Measurements from ENCODE around the gene NLGN2.

Gene NLGN2

DNA sequence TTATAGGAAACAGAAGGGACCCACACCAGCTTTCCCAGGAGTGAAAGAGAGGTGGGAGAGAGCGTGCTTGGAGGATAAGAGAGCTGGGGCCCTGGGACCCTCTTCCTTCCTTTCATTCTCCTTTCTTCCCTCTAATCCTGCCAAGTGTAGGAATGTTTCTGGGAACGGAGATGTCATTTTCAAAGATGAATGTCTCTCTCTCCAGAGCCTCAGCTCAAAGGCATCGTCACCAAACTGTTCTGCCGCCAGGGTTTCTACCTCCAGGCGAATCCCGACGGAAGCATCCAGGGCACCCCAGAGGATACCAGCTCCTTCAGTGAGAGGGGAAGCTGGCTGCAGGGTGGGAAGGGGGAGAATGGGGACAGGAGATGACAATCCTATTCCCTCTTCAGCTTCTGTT, 33.6 kb downstream of the NLGN2 start:
- TF ChIP-seq, protein P1, sequence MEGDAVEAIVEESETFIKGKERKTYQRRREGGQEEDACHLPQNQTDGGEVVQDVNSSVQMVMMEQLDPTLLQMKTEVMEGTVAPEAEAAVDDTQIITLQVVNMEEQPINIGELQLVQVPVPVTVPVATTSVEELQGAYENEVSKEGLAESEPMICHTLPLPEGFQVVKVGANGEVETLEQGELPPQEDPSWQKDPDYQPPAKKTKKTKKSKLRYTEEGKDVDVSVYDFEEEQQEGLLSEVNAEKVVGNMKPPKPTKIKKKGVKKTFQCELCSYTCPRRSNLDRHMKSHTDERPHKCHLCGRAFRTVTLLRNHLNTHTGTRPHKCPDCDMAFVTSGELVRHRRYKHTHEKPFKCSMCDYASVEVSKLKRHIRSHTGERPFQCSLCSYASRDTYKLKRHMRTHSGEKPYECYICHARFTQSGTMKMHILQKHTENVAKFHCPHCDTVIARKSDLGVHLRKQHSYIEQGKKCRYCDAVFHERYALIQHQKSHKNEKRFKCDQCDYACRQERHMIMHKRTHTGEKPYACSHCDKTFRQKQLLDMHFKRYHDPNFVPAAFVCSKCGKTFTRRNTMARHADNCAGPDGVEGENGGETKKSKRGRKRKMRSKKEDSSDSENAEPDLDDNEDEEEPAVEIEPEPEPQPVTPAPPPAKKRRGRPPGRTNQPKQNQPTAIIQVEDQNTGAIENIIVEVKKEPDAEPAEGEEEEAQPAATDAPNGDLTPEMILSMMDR (conservative IDR thresholded peaks at IDR 0.05; ENCODE audit: low read depth) = no peak
- H3K27ac ChIP-seq = peak overlapping the region; percentile 84
- ChIA-PET POLR2A (ENCODE audit: low non-redundant PET) (interaction anchor here (0.7 to 1.1 kb wide), 4 partner anchors 10 to 119 kb away, joined by 3 to 10 read pairs (median 4); no protein-coding TSS in a partner anchor), CTCF (interaction anchor here (1.1 to 1.5 kb wide), 2 partner anchors 86 to 119 kb away, joined by 3 to 4 read pairs; no protein-coding TSS in a partner anchor)
- DNase-seq (ENCODE audit: low spot score) = no peak

DNA sequence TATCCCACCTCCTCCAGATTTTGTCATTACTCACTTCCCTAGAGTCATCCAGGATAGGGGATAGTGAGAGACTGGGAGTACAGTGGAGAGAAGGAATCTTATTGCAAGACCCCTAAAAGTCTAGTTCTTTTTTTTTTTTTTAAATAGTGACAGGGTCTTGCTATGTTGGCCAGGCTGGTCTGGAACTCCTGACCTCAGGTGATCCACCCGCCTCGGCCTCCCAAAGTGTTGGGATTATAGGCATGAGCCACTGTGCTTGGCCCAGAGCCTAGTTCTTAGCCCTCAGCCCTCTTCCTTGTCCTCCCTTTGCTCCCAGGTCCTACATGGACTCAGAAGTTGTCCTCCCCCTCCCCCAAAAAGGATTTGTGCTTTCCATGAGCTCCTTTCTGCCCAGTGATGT, 34.5 kb downstream of the NLGN2 start:
- CTCF ChIA-PET = no interaction called here
- no peak for DNase-seq (ENCODE audit: low spot score)
- POLR2A ChIA-PET (ENCODE audit: low non-redundant PET) = interaction anchor here (0.5 to 0.6 kb wide), 2 partner anchors 9 to 42 kb away, joined by 3 to 5 read pairs; partner anchors contain the start of gene POLR2A
- peak overlapping the region; percentile 84 for H3K27ac ChIP-seq
- TF ChIP-seq, protein P1 (conservative IDR thresholded peaks at IDR 0.05; ENCODE audit: low read depth) = no peak

DNA sequence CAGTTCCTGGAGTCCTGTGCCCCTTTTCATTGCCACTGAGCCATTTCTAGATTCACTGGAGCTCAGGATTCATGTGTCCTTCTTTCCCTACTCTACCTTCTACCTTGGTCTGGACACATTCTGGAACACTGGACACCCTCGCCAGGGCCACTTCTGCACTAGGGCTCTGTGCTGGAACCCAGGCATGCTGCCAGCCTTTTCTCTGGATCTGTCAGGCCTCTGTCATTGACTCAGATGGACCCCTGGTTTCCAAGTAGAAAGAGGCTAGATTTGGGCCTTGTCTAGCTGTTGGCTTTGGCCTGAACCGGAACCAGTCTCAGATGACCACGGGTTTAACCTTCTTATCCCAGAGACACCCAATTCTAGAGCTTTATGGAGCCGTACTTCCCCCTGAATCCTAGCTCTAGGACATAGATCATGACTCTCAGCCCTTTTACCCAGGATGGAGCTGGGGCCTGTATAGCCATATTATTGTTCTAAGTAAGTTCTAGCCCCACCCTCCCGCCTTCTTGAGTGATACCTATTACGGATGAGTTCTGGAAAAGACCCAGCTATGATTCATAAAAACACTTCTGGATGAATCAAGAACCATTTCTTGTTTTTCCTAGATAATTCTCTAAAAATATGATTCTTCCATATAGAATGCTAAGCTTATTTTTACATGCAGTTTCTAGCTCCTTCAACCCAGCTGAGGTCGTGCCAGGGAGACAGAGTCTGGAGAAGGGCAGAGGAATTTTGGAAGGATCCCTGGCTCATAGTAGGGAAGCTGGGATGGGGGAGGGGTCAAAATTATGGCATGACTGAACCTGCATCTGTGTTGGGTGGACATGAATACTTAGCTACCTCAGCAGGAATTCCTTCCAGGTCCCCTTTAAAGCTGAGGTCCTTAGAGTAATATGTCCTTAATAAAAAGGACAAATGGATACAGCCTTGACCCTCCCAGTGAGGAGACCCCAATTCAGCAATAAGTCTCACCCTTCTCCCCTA, 36.1 kb downstream of the NLGN2 start:
- TF ChIP-seq, protein P1 (conservative IDR thresholded peaks at IDR 0.05; ENCODE audit: low read depth) = no peak
- DNase-seq (ENCODE audit: low spot score) = peak; percentile 64
- ChIA-PET POLR2A (ENCODE audit: low non-redundant PET) (interaction anchor here (0.6 to 1.1 kb wide), 3 partner anchors 19 to 112 kb away, joined by 3 to 7 read pairs (median 3); no protein-coding TSS in a partner anchor), CTCF (interaction anchor here (0.7 kb wide), 1 partner anchor 31 kb away, joined by 3 read pairs; no protein-coding TSS in a partner anchor)
- peak overlapping the region; percentile 84 for H3K27ac ChIP-seq

DNA sequence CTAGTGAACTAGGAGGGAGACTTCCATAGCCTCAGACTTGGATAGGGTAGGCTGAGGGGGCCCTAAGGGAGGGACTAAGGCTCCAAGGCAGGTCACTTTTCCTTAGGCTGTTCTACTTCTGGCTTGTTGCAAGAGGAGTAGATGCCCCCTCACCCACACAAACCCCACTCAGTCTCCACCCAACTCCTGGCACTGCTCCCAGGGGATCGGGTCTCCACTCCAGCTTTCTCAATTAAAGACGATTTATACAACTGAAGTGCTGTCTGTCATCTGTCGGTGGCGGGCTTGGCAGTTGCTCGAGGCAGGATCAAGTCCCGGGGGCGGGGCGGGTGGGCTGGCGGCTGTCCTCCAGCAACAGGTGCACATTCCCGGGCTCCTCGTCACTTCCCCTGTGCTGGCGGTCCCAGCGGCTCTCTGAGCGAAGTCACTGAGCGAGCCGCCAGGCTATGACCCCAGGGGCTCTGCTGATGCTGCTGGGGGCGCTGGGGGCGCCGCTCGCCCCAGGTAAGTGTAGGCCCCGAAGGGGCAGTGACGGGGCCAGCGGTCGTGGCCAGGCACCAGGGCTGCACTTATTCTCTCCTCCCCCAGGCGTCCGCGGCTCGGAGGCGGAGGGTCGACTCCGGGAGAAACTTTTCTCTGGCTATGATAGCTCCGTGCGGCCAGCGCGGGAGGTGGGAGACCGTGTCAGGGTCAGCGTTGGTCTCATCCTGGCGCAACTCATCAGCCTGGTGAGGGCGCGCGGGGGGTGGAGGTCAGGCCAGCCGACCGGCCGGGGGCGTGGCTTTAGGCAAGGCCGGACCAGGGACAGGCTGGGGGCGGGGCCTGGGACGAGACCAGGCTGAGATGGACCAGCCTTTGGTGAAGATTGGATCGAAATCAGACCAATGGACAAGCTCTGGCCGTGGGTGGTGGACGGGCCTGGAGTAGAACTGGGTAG, 37.3 kb downstream of the NLGN2 start, which contains the start of gene CHRNB1:
Gene CHRNB1 (plus strand): TSS at position 380 of the 937 bp plus-strand sequence. CDS start 67 bp downstream, at position 447.
- TF ChIP-seq, protein P1 (conservative IDR thresholded peaks at IDR 0.05; ENCODE audit: low read depth) = no peak
- no peak for DNase-seq (ENCODE audit: low spot score)
- ChIA-PET CTCF (interaction anchor here (0.6 to 0.7 kb wide), 2 partner anchors 30 to 50 kb away, joined by 3 read pairs; no protein-coding TSS in a partner anchor), POLR2A (ENCODE audit: low non-redundant PET) (interaction anchor here (0.7 to 1.1 kb wide), 2 partner anchors 17 to 18 kb away, joined by 3 read pairs; no protein-coding TSS in a partner anchor)
- peak within 1 kb of the TSS; percentile 84 for H3K27ac ChIP-seq

DNA sequence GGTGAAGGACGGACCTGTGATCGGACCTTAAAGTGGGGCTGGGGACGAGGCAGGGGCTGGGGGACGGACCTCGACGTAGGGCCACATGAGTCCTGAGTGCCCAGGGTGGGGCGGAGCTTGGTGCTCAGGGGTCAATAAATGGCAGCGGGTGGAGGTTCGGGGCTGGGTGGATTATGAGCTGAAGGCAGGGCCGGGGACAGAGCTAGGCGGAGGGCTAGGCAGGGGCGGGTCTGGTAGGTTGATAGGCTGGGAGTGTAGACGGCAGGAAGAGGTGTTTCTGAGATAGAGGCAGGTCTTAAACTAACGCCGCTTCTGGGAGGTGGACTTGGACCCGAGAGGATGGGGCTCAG, 37.9 kb downstream of the NLGN2 start:
- TF ChIP-seq, protein P1 (conservative IDR thresholded peaks at IDR 0.05; ENCODE audit: low read depth) = no peak
- CTCF ChIA-PET = no interaction called here
- POLR2A ChIA-PET (ENCODE audit: low non-redundant PET) = interaction anchor here (0.7 kb wide), 1 partner anchor 18 kb away, joined by 3 read pairs; no protein-coding TSS in a partner anchor
- no peak for DNase-seq (ENCODE audit: low spot score)
- H3K27ac ChIP-seq = peak overlapping the region; percentile 84
